A673 (cell line): Measurements from ENCODE around the gene PLXNA3.

Experiments used
- CTCF ChIP-seq: fragments of 300-800, 200-600 bp; sonication (generic); conservative IDR thresholded peaks from 2 replicates; pipeline ENCODE4 v1.5.1; 2017; ENCODE audit warnings: low read depth, mild to moderate bottlenecking, antibody characterized with exemption, low read length, moderate library complexity, mixed read lengths
- EZH2 ChIP-seq: fragments of 200-600 bp; sonication (generic); IDR thresholded peaks from 2 replicates; pipeline ENCODE4 v1.6.1; 2017; ENCODE audit warnings: borderline replicate concordance, low read depth, mild to moderate bottlenecking, mixed read lengths, antibody characterized with exemption, low read length; ENCODE audit not compliant: poor library complexity, severe bottlenecking

GRCh38 chrX:154470914-154471568 is 13.0 kb downstream of the PLXNA3 start:
- TF ChIP-seq CTCF (no peak), EZH2 (no peak)
